Middle frontal gyrus (tissue), 1 donor: Measurements from ENCODE around the gene FAM20C.
A peak's percentile ranks its signal among the peaks of the same experiment; 100 is the strongest.

Source experiments
- DNase-seq: peaks from one replicate; pipeline ENCODE4 v3.0.0-alpha.2; 2015; ENCODE audit warnings: low spot score; ENCODE audit errors: extremely low spot score

The FAM20C gene

DNA sequence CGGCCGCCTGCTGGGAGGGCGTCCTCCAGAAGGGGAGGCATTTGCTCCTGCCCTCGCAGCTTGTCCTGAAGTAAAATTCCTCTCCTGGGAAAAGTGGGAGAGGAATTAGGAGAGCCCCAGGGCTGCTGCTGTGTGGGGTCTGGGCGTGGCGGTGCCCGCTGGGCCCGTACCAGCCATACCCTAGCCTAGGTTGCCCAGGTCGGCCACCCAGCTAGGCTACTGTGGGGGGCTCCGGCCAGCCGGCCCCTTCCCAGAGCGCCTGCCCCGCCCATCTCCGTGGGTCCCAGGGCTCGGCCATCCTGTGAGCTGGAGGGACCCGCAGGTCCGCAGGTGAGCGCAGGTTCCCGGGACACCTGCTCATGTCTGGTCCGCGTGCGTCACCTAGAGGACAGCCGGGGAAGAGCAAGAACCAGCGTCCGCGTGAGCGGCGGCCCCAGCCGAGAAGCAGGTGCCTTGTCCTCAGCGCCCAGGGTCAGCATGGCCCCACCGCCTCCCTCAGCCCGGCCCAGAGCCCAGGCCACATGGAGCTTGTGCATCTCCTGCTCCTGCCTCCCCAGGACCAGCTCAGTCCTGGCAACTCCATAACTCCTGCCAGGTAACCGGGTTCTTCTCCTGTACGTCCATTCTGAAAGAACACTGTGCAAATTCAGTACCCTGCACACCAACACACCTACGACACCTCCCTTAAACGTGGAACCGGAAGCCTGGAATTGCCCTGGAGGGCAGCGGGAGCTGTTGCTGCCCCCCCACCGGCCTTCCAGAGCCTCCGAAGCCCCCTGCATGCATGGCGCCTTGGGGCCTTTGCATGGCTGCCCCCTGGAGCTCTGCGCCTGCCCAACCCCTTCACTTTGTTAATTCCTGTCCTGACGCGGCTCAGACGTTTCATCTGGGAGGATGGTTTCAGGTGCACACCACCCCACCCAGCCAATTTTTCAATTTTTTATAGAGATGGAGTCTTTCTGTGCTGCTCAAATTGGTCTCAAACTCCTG is 74.8 kb downstream of the FAM20C start:
- no peak for DNase-seq

- no peak for DNase-seq
These were observed 76.6 kb downstream of the FAM20C start for GRCh38 chr7:268991-269390.

- DNase-seq, result no peak
These were observed 77.3 kb downstream of the FAM20C start for GRCh38 chr7:269721-270120.

GRCh38 chr7:270351-270983 is 78.1 kb downstream of the FAM20C start:
- no peak for DNase-seq

GRCh38 chr7:271266-272107 is 79.1 kb downstream of the FAM20C start:
- peak; percentile 80 for DNase-seq

DNA sequence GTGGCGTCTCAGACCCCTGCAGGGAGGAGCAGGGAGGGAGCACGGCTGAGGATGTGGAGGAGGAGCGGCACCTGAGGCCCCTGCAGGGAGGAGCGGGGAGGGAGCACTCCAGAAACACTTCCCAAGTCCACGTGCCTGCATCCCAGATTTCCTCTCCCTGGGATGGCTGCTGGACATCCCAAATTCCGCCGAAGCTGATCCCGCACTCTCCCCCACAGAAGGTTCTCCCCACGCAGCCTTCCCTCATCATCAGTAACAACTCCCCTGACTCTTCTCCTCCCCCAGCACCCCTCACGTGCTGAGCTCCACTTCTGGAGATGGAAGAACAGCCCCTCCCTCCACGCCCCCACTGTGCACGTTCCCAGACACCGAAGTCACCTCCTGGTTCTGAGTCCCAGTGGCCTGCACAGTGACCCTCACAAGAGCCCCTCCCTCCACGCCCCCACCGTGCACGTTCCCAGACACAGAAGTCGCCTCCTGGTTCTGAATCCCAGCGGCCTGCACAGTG is 79.8 kb downstream of the FAM20C start:
- DNase-seq, result no peak

GRCh38 chr7:272631-273030 is 80.3 kb downstream of the FAM20C start:
- DNase-seq, result no peak

DNA sequence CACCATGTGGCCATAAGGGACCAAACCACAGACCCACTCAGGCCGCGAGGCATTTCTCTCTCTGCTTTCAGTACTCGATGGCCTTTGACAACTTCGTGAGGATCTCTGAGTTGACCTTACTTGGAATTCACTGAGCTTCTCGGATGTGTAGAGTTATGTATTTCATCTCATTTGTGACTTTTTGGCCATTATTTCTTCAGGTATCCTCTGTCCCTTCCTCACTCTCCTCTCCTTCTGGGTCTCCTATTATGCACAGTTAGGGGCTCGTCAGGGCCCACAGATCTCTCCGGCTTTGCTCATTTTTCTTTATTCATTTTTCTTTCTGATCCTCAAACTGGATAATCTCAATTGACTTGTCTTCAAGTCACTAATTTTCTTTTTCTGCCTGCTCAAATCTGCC is 81.0 kb downstream of the FAM20C start:
- DNase-seq, result no peak

GRCh38 chr7:274266-274665 is 81.9 kb downstream of the FAM20C start:
- DNase-seq, result no peak

- no peak for DNase-seq
These were observed 84.0 kb downstream of the FAM20C start for GRCh38 chr7:276230-276835.

DNA sequence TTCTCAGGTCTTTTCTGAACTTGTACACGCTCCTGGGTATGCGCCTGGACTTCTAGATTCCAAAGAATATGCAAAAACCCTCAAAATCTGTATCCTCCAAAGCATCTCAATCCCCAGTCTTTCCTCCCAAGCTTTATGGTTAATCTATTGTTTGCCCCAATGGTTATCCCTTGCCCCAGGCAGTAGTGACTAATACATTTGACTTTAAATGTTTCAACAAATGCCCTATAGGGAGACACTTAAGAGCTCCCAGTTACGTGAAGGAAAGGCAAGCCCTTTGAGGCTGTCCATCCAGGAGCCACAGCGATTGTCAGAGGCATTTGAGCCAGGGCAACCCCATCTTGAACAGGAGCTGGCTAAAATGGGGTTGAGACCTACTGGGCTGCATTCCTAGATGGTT is 84.9 kb downstream of the FAM20C start:
- DNase-seq, result no peak

DNA sequence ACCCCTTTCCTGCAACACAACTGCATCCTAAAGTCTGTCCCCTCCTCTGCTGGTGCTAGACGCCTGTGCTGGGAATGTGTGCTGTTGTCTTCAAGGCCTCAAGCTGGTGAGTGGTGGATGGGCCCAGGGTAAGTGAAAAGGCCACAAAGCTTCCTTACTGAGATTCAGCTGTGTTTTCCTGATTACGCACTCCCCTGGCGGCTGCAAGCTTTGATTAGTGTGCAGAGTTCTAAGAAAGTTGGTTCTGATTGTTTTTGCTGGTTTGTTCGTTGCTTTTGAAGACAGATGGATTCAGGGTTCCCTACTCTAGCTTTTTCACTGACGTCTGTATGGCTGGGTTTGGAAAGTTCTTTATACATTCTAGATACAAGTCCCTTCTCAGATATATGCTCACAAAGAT is 85.7 kb downstream of the FAM20C start:
- no peak for DNase-seq

GRCh38 chr7:279821-280220 is 87.5 kb downstream of the FAM20C start:
- DNase-seq, result no peak

- DNase-seq, result no peak
These were observed 88.1 kb downstream of the FAM20C start for GRCh38 chr7:280461-280860.

- DNase-seq, result no peak
These were observed 89.3 kb downstream of the FAM20C start for GRCh38 chr7:281637-282036.

GRCh38 chr7:282621-283020 is 90.2 kb downstream of the FAM20C start:
- no peak for DNase-seq

DNA sequence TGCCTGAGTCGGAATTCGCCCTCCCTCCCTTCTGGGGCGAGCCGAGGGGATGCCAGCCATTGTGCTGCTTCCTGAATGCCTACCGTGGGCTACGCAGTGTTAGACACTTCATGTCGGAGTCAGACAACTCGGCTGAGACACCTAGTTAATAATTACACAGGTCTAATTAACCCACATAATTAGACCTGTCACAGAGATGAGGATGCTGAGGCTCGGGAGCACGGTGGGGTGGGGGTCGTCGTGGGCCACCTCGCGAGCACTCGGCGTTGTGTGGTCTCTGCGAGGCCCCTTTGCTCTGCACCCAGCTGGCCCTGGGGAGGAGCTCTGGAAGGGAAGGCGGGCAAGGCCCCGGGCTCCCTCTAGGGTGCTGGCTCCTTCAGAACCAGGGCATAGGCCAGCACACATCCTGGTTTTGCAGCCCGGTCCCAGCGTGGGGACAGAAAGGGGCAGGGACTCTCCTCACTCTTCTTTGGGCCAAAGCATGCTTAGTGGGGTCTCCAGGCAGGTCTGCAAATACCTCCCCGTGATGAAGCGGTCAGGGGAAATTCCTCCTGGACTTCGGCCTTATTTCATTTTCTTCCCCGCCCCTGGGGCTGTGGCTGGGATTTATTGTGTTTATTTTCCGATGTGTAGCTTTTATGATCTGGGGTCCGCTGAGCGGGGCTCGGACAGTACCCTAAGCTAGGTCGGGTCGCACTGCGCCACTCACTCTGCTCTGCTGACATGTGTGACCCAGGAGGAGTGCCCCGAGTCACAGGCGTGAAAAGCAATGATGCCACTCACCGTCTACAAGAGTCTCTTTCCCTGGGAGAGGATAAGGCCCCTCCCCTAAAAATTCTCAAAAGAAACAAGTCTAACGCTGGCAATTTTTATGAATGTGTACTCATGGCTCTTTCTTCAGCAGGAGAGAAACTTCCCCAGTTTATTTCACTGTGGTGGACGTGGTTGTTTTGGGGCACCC is 92.7 kb downstream of the FAM20C start:
- DNase-seq, result no peak

GRCh38 chr7:285731-286130 is 93.4 kb downstream of the FAM20C start:
- DNase-seq, result no peak

DNA sequence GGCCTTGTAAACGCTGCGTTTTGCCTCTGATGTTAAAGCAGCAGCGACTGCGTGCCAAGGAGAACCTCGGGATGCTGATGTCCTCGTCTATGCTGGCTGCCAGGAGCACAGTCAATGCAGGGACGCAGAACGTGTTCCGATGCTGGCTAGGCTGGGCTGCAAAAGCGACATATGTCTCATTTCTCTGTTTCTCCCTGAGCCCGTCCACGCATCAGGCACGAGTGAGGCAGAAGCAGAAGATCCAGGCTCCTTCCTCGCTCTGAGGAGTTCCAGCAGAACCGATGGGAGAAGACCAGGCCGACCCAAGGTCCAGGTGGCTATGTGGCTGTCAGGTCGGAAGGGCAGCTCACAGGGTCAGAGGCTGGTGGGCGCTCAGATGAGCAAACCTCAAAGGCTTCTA is 93.9 kb downstream of the FAM20C start:
- no peak for DNase-seq

DNA sequence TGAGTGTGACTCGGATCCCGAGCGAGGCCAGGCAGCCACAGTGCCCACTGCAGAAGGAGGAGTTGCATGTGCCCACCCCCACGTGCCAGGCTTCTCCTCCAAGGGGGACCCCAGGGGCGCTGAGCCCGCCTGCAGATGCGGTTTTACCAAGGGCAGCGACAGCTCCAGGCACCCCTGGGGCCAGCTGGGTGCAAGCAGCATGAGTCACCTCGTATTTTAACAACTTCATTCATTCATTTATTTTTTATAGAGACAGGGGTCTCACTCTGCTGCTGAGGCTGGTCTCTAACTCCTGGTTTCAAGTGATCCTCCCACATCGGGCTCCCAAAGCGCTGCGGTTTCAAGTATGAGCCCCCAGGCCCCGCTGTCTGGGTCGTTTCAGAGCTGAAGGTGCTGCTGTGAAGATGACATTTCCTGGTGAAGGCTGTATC is 96.3 kb downstream of the FAM20C start:
- no peak for DNase-seq
